Measurements from ENCODE around the gene DIABLO. TPM values are rescaled to one million over a fixed set of nuclear protein-coding genes. Genes with fewer than 3 reads are reported as not detected.

DIABLO gene
- polyA plus RNA-seq, 1 donor, result 56.7 TPM

GRCh38 chr12:122158700-122159285 is 67.1 kb downstream of the DIABLO start:
- Histone ChIP-seq H3K4me3 (ENCODE audit: low read length) (no peak overlapping the region), H3K36me3 (ENCODE audit: control insufficient read depth, insufficient read depth, low read length) (no peaks in the 10 kb centered on the region), H3K9me3 (ENCODE audit: control insufficient read depth, low read depth, low read length) (no peaks in the 10 kb centered on the region), H3K27ac (ENCODE audit: low read length) (no peak overlapping the region), H3K4me1 (ENCODE audit: control insufficient read depth, insufficient read depth, low read length) (no peaks in the 10 kb centered on the region), H3K27me3 (ENCODE audit: control insufficient read depth, insufficient read depth, low read length) (no peaks in the 10 kb centered on the region)
- 87% methylated on average over 3 of the region's 7 CpGs for WGBS (ENCODE audit: insufficient coverage, low lambda C conversion rate)
- no peak for DNase-seq

Other genes starting within 250 kb of the DIABLO start
- 11.5 TPM for gene BCL7A, start 204.2 kb downstream of the DIABLO start, polyA plus RNA-seq
- gene MLXIP, start 147.3 kb downstream of the DIABLO start, polyA plus RNA-seq, result 51.8 TPM
- gene IL31, start 51.8 kb downstream of the DIABLO start, polyA plus RNA-seq, result not detected
- 2.0 TPM for gene LRRC43, start 42.9 kb downstream of the DIABLO start, polyA plus RNA-seq
- gene B3GNT4, start 22.3 kb downstream of the DIABLO start, polyA plus RNA-seq, result 1.8 TPM
- 18.3 TPM for gene VPS33A, start 40.4 kb upstream of the DIABLO start, polyA plus RNA-seq
- 37.3 TPM for gene CLIP1, start 196.6 kb upstream of the DIABLO start, polyA plus RNA-seq

All from large intestine (tissue), 3 donors.